HL-60/S4 treated with retinoic acid at 250 ng/mL for 4 days and 3 days (cell line): ENCODE measurements around the gene IFNGR1.

Source experiments
- in situ Hi-C: fragments of 300-500 bp; cut with MboI; formaldehyde crosslinking; loops from 2 replicates; pipeline ENCODE4 v1.7.0; 2022; ENCODE audit warnings: low sequenced_read_pairs

Gene IFNGR1

DNA sequence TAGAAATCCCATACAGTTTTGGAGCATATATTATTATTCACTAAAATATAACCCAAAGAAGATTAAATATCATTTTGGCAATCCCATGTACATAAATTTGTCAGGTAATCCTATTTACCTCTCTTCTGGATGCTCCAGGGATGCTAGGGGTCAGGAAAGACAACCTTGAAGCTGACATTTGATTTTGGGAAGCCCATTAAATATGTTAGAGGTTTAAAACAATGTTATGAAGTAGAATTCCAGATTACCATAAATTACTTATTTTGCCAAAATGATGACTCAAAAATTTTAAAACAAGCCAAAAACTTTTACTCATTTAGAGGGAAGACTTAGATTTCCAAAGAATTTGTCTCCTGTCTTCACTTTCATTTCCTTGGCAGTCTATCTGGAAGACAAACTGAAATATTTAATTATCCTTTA is 36.5 kb downstream of the IFNGR1 start:
- in situ Hi-C loops = no loop called here

DNA sequence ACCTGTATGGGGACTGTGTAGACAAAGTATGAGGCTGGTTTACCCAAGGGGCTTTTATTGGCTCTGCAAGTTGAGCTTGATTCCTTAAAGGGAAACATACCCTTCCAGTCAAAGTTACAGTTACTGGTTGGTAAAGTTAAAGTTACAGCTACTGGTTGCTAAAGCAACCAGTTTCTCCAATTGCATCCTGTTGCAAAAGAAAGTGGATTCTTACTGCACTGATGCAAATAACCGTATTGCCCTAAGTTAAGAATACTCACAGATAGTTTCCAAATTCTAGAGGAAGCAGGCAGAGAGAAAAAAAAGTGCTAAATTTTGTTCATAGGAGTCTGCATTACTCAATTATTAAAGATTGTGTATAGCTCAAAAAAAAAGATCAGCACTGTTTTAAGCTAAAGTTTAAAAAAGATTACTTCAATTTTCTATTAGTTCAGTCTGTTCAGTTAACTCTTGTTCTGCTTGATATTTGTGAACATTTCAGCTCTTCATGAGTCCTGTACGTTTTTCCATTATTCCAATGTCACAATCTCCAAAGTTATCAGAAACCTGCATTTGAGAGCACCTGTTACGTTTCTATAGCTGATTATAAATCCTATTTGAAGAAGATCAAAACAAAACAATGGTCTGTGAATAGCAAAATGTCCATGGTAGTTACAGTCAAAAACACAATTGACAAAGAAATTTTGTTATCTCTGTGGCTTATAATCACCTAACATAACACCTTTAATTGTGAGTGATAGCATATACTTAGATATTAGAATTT is 37.1 kb downstream of the IFNGR1 start:
- in situ Hi-C loops = no loop called here

GRCh38 chr6:137177611-137178010 is 41.6 kb downstream of the IFNGR1 start:
- in situ Hi-C loops = no loop called here

GRCh38 chr6:137176729-137177128 is 42.5 kb downstream of the IFNGR1 start:
- in situ Hi-C loops = no loop called here

DNA sequence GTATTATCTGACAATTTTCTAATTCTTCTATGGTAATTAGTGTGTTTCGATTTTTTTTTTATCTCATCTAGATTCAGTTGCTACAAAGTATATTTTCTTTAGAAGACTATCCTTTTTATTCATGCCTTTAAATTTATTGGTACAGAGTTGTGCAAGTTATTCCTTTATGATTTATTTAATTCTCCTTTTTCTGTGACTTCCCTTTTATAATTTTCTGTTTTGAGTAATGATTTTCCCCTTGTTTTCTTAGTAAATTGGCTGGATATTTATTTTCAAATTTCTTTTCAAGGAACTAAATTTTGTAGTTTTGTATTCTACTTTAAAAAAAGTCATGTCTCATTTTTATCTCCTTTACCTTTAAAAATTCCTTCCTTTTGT is 43.3 kb downstream of the IFNGR1 start:
- in situ Hi-C loops = no loop called here

DNA sequence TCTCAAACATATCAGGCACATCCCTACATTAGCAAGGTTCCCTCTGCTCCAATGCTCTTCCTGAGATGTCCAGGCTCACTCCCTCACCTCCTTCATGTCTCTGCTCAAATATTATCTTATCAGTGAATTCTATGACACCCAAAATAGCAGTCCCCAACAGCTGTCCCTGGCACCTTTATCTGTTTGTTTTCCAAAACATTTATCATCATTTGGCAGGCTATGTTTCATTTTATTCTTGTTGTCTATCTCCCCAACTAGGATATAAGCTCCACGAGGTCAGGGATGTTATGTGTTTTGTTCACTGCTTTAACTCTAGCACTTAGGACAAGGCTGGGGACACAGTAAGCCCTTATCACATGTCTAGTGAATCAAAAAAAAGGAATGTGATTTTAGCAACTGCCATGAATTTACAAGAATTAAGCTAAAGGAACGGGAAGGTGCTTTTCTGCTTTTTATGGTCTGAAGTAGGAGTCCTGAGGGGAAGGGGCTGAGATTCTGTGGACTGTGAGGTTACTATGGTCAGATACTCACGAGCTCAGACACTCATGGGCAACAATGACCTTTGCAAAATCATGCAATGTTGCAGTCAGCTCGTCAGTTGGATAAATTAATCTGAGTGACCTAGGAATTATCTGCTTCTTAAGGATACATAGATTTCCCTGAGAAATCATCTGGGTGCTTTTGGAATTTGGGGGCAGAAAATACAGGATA is 43.9 kb downstream of the IFNGR1 start:
- in situ Hi-C loops = no loop called here

DNA sequence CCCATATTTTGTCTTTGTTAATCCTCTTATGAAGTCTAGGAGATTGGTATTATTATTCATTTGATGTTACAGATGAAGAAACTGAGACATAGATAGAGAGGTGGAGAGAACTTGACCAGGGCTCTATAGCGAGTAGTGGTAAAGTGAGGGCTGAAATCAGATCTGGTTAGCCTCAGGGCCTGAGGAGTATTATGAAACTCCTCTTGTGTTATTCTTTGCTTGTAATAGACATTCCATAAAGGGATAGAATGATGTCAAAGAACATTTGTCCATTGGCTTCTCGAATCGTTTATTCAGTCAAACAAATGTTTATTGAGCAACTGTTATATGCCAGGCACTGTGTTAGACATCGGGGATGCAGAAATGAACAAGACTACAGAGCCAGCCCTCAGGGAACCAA is 45.7 kb downstream of the IFNGR1 start, which contains the start of gene IL22RA2:
TSS of gene IL22RA2 (minus strand) at position 144 of the 400 bp plus-strand sequence. CDS start 11,895 bp downstream, outside the sequence.
- in situ Hi-C loops = no loop called here

DNA sequence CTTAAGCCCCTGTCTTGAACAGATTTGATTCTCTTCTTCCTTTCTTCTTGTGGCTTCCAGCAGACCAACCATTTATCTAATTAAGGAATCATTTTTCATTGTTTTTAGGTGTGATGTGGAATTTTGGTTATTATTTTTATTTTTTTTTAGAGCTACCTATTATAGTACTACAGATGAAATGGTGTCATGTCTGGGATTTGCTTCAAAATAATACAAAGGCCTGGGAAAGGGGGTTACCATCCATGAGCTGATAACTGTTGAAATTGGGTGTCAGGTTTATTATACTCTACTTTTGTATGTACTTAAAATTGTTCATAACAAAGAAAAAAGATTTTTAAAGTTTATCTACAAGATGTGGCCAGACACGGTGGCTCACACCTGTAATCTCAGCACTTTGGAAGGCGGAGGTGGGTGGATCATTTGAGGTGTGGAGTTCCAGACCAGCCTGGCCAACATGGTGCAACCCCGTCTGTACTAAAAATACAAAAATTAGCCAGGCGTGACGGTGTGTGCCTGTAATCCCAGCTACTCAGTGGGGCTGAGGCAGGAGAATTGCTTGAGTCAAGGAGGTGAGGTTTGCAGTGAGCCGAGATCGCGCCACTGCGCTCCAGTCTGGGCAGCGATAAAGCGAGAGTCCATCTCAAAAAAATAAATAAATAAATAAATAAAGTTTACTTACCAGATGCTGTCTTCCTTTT is 46.3 kb downstream of the IFNGR1 start:
- in situ Hi-C loops = no loop called here

- in situ Hi-C loops = no loop called here
These were observed 47.1 kb downstream of the IFNGR1 start for GRCh38 chr6:137171824-137172733.

DNA sequence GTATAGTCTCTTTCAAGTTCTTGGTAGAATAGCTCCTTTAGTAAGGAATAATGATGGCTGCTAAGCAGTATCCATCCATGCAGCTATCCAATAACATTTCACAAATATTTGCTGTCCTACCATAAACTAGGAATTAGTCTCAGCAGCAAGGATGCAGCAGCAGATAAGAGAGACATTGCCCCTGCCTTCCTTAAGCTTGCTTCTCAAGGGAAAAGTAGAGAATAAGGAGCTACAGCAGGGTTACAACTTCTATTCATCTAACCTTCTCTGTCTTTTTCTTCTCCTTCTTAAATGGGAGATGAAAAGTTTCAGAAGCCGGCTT is 48.2 kb downstream of the IFNGR1 start:
- in situ Hi-C loops = no loop called here

GRCh38 chr6:137170266-137171052 is 48.7 kb downstream of the IFNGR1 start:
- in situ Hi-C loops = no loop called here

GRCh38 chr6:137167702-137168377 is 51.3 kb downstream of the IFNGR1 start:
- in situ Hi-C loops = no loop called here

GRCh38 chr6:137166247-137167098 is 52.7 kb downstream of the IFNGR1 start:
- in situ Hi-C loops = no loop called here

DNA sequence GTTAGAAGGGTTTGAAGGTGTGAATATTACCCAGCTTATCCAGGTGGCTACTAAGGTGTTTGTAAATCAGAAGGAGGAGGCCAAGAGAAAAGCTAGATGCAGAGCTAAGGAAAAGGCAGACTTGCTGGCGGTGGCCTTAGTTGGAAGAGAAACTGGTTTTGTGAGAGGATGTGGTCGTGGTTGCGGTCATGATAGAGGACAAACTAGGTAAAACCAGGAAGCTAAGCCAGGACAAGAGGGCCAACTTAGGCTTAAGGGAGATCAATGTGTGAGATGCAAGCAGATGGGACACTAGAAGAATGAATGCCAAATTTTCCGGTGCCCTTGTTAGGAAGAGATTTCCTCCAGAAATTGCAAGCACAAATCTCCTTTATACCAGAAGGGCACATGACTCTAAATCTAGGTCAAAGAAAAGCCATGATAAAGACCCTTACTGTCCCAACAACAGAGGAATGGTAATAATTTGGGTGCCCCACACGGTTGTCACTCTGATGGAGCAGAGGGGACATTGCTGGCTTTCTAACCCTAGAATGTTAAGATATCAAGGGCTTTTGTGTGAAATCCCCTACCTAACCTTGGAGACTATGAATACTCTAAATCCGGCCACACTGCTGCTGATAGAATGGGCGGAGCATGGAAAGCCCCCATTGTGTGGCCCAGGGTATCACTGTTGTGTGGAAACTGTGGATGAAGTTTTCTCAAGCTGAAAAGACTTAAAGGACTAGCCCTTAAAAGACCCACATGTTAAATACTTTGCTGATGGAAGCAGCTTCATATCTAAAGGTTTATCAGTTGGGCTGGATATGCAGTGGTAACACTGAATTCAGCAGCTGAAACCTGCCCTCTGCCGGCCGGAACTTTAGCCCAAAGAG is 53.6 kb downstream of the IFNGR1 start:
- in situ Hi-C loops = no loop called here

DNA sequence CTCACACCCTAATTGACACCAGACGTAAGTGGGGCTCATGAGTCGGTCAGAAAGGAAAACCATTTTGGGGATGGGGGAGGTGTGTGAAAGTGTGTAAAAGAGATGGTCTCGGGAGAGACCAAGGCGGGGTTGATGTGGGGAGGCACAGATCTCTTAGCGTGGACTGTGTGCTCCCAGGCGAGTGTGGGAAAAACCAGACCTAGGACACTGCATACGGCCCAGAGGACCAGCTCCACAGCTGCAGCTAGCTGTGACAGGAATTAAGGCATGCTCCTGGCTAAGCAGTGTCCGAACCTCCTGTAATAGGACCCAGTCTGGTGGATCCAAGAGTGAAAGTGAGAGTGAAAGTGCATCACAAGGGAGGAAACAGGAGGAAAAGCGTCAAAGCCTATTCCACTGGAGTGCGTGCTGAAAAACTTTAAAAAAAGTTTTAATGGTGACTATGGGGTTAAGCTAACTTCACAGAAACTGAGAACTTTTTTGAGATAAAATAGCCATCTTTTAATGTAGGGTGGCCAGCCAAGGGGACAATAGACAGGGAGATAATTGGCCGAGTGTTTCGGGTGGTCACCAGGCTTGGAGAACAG is 55.4 kb downstream of the IFNGR1 start:
- in situ Hi-C loops = no loop called here

GRCh38 chr6:137162692-137163306 is 56.4 kb downstream of the IFNGR1 start:
- in situ Hi-C loops = no loop called here

- in situ Hi-C loops = no loop called here
These were observed 57.2 kb downstream of the IFNGR1 start for GRCh38 chr6:137161949-137162348.
